Activated CD4-positive, alpha-beta T cell treated with anti-CD3 and anti-CD28 coated beads, Interleukin-2, Interleukin-4, amounts not matched to agents 100 ng/mL and 50 ng/mL, durations not matched to agents 16 hours and 8 hours (primary cell): Measurements from ENCODE around the gene SLIT1.

Source experiments
- DNase-seq: peaks from one replicate; pipeline ENCODE4 v3.0.0-alpha.2; 2020; ENCODE audit warnings: low spot score

Gene SLIT1

DNA sequence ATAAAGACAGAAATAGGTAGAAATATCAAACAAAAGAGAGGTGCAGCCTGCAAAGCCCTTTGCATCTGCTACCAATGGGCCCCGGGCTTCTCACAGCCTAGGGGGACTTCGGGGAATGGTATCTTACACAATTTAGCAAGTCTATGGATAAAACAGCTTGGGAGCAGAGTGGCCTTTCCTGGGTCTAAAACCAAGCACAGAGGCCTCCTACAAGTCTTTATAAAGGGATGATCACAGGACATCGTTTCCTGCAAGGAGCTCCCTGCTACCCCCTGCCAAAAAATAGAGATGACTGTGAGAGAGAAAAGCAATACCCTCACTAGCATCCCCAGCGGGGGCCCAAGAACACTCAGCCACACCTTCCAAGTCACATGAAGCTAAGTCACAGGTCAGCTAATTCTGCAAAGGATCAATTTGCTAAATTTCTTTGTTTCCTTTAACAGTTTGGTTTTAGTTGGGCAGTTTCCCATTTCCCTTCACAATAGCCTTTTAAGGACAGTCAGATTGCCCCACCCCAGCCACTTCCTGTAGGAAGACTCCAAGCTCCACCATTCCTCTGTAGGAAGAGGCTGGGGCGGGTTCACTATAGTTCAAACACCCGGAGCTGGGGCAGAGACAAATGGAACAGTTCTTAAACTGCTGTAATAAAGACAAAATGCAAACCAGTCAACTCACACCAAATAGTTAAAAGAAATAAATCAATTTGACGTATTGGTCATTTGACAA, 105.5 kb downstream of the SLIT1 start:
- no peak for DNase-seq

DNA sequence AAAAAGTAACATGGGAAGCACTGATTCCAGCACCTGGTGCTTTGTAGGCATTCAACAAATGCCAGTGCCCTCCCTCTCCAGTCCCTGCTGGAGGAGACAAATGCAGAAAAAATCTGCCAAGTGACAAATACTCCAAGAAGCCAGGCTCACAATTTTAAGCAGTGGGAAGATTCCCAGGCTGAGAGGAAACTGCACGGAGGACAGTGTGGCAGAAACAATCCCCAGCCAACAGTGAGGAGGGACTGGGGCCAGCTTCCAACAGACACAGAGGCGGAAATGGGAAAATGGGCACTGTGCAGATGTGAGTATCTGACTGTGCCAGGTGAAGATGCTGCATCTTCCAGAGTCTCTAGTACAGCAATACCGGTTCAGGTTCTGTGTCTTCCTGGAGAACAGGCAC, 106.3 kb downstream of the SLIT1 start:
- no peak for DNase-seq

DNA sequence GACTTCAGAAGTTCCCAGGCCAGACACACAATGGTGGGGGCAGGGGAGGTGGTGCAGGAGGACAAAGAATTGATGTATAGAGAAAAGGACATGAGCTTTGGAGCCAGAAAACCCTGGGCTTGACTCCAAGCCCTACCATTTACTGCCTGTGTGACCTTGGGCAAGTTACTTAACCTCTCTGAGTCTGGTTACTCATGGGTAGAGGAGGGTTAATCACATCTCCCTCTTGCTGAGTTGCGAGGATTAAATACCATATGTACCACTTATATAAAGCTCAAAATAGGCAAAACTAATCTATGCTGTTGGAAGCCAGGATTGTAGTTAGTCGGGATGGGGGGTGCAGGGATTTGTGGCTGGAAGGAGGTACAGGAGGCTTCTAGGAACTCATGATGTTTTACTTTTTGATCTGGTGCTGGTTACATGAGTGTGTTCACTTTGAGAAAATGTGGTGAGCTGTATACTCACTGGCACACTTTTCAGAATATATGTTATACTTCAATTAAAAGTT, 106.8 kb downstream of the SLIT1 start:
- DNase-seq: no peak

DNA sequence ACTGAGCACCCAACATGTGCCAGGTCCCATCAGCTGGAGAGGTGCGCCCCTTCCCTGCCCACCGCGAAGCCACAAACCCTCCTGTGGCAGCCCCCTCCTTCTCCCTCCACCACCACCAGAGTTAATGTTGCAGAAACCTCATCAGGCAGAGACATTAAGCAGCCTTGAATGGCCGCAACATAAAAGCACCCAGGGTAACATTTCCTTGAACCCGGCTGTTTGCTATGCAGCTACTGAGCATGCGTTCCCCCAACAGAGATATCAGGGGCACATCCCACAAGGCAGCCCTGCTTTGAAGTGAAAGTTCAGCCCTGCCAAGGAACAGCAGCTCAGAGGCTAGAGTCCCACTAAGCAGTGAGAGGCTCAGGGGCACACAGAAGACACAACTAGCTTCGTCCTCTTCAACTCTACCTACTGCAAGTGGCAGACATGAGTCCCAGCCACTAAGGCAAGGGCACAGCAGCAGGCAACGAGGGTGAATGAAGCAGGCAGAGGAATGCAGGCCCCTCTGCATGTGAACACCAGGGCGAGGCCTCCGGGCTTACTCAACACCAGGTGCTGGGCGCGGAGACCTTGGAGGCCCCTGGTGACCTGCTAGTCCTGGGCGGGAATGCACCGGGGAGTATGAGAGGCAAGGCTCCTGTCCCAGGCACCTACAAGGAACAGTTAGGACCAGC, 107.4 kb downstream of the SLIT1 start:
- DNase-seq: no peak

DNA sequence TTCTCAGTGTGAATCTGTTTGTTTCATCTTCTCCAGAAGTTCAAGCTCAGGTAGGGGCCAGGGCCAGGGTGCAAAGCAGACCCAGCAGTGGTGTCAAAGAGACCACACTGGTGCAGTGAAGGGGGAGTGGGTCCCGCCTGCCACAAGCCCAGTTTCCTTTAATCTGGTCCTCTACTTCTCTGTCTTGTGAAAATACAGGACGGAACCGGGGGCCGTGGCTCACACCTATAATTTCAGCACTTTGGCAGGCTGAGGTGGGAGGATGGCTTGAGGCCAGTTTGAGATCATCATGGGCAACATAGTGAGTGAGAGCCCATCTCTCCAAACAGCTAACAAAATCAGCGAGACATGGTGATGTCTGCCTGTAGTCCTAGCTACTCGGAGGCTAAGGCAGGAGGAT, 109.0 kb downstream of the SLIT1 start:
- DNase-seq: no peak

DNA sequence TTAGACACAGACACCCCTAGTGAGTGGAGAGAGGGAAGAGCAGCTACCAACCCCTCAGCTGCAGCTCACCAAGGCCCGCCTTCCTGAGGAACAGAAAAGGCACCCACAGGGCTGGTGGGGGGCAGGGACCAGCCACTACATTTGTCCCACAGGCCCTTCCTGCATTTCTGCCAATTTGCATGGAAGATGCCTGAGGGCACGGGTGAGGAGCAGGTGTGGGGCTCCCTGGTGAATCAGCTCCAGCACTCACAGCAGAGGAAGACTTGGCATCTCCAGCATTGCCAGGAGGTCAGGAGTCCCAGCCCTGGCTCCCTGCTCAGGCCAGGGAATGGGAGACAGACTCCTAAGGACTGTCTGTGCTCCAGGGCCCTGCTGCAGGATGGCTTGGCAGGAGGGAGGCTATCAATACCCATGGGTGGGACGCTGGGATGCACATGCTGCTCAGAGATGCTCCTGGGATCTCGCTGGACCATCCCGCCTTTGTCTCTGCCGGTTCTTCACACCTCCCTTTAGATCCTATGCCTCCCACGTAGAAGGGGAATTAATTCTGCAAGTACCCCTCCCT, 109.7 kb downstream of the SLIT1 start:
- no peak for DNase-seq

GRCh38 chr10:97075421-97075820, 110.3 kb downstream of the SLIT1 start:
- DNase-seq: no peak

DNA sequence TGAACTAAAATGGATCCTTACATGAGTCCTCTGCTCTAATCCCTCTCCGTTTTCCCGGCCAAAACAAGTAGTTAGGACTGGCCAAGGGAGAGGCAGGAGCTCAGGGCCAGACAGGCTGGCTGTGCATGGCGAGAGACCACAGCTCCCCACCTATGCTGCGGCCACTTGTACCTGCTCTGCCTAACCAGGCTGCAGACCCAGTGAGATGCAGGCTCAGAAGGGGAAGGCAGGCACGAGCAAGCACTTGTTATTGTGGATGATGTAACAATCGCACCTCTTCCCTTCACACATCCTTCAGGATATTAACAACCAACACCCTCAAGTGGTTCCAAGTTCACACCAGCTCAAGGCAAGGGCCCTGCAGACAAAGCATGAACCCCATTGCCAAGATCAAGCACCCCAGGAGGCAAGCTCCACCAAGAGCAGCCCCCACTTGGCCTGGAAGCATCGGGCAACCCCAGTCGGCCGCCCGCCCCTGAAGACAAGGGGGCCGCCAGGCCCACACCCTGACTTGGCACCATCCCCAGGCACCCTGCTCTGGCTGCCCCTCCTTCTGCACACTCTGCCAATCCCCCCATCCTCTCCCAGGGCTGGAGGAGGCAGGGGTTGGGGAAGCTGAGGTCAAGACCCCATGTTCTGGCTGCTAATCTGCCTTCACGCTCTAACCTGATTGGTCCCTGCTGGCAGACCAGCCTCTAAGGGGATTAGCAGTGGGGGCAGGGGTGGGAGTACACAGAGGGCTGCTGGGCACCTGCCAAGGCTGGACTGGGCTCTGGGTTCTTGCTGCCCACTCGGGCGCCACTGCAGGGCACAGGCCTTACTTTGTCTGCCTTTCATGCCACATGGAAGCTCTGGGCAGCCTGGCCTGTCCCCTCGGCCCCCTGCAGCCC, 111.3 kb downstream of the SLIT1 start:
- DNase-seq: no peak

- peak; percentile 85 for DNase-seq
Observed at GRCh38 chr10:97072851-97073665, 112.7 kb downstream of the SLIT1 start.

DNA sequence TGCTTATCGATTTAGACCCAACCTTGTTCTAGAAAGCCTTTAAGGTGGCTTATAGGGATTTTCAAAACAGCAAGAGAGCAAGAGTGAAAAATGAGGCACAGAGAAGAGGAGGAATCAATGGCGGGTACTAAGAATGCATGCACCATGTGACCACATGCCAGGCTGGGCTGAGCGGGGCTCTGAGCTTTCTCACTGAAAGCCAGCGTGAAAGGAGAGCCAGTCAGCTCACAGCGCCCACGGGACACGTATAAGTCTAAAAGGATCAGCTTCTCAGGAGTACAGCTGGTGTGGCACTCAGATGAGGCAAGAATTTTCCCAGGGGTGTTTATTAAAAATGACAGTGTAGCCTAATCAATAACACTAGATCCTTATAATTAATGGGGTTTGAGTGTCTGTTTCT, 114.3 kb downstream of the SLIT1 start:
- no peak for DNase-seq

DNA sequence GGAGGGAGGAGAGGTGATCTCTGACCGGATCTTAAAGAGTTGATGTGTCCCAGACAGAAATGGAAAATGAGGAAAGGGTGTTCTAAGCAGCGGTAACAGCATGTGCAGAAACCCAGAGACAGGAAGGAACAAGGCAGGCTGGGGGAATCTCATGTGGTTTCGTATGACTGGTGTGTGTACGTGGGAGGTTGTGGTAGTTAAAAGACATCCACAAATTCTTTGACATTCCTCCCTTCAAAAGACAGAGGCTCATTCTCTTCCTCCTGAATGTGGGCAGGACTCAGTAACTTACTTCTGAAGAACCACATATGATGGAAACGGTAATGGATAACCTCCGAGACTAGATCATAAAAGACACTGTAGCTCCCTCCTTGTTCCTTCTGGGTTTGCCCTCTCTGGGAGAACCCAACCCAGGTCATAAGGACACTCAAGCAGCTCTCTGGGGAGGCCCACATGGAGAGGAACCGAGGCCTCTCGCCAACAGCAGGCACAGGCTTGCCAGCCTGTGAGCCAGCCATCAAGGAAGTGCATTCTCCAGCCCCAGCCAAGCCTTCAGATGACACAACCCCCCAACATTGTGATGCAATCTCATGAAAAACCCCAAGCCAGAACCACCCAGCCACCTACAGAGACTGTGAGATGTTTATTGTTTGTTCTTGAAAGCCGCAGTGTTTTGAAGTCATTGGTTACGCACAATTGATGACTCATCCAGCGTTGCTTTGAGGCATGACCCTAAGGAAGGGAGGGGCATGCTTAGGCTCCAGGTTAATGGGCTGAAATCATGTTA, 116.0 kb downstream of the SLIT1 start:
- peak; percentile 71 for DNase-seq

DNA sequence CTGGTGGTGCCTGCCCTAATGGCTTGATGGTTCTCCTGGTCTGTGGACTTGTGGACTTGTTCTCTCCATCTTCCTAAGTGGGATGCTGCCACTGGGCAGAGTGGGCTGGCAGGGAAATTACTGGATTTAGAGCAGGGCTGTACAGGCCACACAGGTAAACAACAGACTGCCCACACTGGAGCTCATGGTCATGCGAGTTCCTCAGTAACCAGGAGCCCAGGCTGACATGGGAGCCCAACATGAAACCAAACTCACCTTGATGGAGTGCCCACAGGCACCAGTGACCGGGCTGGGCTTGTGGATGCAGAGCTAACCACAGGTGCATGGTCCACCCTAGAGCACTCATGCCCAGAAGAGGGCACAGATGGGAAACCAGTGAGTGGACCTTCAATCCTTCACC, 116.7 kb downstream of the SLIT1 start:
- DNase-seq: no peak

DNA sequence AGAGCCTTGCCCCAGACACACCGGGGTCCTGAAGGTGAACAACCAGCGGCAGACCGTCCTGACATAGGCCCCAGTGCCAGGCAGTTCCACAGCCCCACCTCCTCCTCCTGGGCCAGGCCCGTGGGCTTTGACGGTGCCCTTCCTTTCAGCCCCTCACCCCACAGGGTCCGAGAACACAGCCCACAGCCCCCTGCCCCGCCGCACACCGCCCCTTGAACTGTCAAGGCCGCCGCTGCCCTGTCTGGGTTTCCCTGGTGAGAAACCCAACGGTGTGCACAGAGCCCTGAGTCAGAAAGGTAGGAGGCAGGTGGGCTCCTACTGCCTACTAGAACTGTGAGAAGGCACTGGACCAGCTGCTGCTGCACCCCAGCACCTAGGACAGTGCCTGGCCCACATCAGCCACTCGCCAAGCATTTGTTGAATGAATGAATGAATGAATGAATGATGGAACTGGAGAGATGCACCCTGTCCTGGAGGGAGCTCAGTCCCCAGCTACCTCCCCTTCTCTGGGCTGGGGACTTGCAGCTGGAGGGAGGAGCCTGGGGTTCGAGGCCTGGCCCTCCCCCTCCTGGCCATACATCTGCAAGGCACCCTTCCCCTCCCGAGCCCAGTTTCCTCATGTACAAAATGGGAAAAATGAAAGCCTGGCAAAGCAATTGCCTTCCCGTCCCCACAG, 117.9 kb downstream of the SLIT1 start:
- DNase-seq: no peak

DNA sequence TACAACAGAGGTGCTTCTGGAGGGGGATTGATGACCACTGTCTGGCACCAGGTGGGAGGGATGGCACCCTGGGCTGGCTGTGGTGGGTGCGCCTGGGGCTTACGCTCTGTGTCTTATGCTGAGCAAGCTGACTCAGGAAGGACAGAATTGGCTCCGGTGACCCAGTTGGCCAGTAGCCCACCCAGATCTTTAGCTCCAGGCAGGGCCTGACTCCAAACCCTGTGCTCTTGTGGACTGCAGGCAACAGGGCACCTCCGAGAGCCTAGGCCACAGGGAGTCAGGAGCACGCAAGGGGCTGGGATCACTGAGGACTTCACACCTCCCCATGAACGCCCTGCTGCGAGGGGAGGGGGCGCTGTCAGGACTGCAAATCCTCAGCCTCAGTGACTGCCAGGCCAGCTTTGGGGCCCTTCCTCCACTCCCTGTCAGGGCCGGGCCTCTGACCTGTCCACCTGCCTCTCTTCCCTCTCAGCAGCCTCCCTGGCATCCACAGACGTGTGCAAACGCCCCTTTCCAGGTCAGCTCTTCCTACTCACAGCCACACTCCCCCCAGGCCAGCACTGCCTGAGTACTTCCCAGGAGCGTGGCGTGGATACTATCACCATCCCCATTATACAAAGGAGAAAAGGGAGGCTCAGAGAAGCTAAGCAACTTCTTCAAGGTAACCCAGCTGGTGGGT, 118.7 kb downstream of the SLIT1 start:
- no peak for DNase-seq

- no peak for DNase-seq
Observed at GRCh38 chr10:97065686-97066660, 119.8 kb downstream of the SLIT1 start.

DNA sequence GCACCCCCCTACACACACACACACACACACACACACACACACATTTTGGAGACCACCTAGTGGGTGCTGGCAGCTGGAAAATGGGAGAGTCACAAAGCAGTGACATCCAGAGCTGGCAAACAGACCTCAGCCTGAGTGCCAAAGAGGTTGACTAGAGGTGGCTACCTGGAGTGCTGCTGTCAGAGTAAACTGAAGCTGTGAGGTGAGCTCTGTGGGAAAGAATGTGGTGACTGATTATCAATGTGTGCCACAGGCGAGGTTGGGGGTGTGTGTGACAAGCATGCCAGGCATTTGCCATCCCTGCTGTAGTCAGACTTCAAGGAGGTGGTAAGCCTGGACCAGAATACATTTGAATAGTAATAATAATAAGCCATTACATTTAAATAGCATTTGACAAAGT, 120.6 kb downstream of the SLIT1 start:
- no peak for DNase-seq

DNA sequence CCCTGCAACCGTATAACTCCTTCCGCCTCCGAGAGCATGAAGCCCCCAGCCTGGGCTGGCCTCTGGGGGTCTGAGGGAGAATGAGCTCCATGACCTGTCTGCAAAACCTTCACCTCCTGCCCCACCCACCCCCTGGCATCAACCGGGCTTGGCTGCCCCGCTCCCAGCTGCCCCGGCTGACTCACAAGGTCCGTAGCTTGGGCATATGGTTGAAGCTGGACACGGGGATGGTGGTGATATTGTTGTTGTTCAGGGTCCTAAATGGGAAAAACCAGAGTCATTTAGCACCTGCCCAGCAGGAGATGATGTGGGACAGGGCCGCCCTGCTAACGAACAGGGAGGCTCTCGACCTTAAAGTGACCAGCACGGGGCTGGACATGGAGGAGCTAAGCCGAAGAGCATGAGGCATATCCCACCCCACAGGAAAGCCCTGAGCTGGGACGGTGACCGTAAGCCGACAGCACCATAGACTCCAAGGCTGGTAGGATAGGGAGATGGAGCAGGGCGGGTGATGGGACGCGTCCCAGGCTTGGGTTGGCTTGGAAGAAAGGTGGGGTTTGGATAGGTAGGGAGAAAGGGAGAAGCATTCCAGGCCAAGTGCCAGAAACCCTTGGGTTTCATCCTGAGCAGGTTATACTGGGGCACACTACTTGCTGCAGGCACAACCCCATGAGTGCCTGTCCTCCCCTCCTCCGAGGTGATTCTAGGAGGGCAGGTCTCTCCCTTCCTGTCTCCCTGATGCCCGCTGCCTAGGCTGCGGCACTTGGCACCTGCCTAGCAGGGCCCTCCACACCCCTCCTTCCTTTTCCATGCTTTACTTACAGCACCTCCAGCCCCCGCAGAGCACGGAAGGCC, 121.5 kb downstream of the SLIT1 start:
- DNase-seq: no peak
